Colonic mucosa (tissue), 4 donors: ENCODE results near the gene TSPAN9. TPM values are rescaled to one million over a fixed set of nuclear protein-coding genes. Genes with fewer than 3 reads are reported as not detected.

ENCODE experiments used
- DNase-seq: peaks from one replicate; pipeline ENCODE4 v3.0.0-alpha.2; 2020
- H3K27ac ChIP-seq: fragments of 200-600 bp; one replicate; pipeline ENCODE4 v1.8.0; 2021
- H3K27me3 ChIP-seq: fragments of 200-600 bp; one replicate; pipeline ENCODE4 v1.8.0; 2021
- H3K36me3 ChIP-seq: fragments of 200-600 bp; one replicate; pipeline ENCODE4 v1.8.0; 2021
- H3K4me1 ChIP-seq: fragments of 200-600 bp; one replicate; pipeline ENCODE4 v1.8.0; 2021; ENCODE audit warnings: mild to moderate bottlenecking
- H3K4me3 ChIP-seq: fragments of 200-600 bp; one replicate; pipeline ENCODE4 v1.8.0; 2021
- H3K9ac ChIP-seq, 2 donors: one replicate each; pipeline ENCODE4 v1.7.0; 2013; ENCODE audit warnings: control low read depth in 2 of 2, low read depth in 2 of 2, low read length in 2 of 2
- H3K9me3 ChIP-seq: fragments of 200-600 bp; one replicate; pipeline ENCODE4 v1.8.0; 2021
- intact Hi-C: fragments of 100-400 bp; cut with DNase I; formaldehyde crosslinking; loops from one replicate; pipeline ENCODE4 v1.14.1; 2022
- total RNA-seq, 2 donors: library from RNA; stranded (reverse); fragmentation: NEBNext Ultra II Directional in 1 of 2; extraction: Animal tissue kit (Norgen Biotek cat#: 25700) in 1 of 2; gene quantifications; one replicate each; pipeline ENCODE4 v1.2.1, GENCODE V29; 2021
- TF ChIP-seq, protein P1 (sequence below): fragments of 200-600 bp; IDR thresholded peaks from one replicate; pipeline ENCODE4 v1.8.0; 2022; ENCODE audit warnings: antibody characterized with exemption, mild to moderate bottlenecking
- donor health status: healthy.
- donor health status: DM: no; HTN: no; CAD: no.
- donor health status: DM: no; HTN: no; CAD: no.

TSPAN9 gene
- total RNA-seq, 2 donors from 2014 or later, result 4.7 to 9.9 TPM

DNA sequence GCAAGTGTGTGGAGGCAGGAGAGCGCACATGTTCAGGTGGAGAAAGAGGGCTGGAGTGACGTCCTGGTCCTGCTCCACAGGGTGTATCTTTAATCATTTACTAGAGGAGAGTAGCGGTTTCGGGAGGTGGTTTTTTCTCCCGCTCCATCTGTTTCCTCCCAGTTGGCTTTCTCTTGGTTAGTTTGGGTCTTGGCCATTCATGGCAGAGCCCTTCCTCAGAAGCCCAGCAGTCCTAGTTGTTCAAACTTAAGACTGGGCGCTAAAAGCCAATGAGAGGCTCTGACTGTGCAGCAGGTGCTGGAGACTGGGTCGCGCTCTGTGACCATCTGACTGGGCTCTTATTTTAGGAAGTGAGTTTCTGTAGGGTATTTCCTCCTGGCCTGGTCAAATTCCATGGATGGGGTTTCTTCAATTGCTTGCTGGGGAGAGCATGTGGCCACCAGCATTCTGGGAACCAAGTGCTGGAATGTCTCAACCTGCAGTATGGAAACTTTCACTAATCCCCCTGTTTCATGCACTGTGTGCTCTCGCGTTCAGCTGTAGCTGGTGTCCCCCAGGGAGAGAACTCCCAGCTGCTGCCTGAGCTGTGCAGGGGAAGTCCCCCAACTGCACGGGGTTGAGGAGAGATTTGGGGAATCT, 27.4 kb upstream of the TSPAN9 start:
- Histone ChIP-seq H3K4me3 (no peak overlapping the region), H3K36me3 (no peaks in the 10 kb centered on the region), H3K9me3 (no peaks in the 10 kb centered on the region), H3K27me3 (no peaks in the 10 kb centered on the region), H3K27ac (no peak overlapping the region), H3K4me1 (no peaks in the 10 kb centered on the region), H3K9ac (no peak overlapping the region)
- no peak for DNase-seq
- intact Hi-C loops, result no loop called here
- TF ChIP-seq, protein P1, sequence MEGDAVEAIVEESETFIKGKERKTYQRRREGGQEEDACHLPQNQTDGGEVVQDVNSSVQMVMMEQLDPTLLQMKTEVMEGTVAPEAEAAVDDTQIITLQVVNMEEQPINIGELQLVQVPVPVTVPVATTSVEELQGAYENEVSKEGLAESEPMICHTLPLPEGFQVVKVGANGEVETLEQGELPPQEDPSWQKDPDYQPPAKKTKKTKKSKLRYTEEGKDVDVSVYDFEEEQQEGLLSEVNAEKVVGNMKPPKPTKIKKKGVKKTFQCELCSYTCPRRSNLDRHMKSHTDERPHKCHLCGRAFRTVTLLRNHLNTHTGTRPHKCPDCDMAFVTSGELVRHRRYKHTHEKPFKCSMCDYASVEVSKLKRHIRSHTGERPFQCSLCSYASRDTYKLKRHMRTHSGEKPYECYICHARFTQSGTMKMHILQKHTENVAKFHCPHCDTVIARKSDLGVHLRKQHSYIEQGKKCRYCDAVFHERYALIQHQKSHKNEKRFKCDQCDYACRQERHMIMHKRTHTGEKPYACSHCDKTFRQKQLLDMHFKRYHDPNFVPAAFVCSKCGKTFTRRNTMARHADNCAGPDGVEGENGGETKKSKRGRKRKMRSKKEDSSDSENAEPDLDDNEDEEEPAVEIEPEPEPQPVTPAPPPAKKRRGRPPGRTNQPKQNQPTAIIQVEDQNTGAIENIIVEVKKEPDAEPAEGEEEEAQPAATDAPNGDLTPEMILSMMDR, result no peak

- H3K9ac ChIP-seq, result no peak overlapping the region
- intact Hi-C loops, result no loop called here
- H3K36me3 ChIP-seq, result no peaks in the 10 kb centered on the region
- DNase-seq, result no peak
- no peaks in the 10 kb centered on the region for H3K9me3 ChIP-seq
- no peak overlapping the region for H3K27ac ChIP-seq
- H3K4me3 ChIP-seq, result no peak overlapping the region
- TF ChIP-seq, protein P1, result no peak
- H3K4me1 ChIP-seq, result no peaks in the 10 kb centered on the region
- H3K27me3 ChIP-seq, result no peaks in the 10 kb centered on the region
These were observed 22.8 kb upstream of the TSPAN9 start for GRCh38 chr12:3054374-3054773.

GRCh38 chr12:3055026-3055703, 22.0 kb upstream of the TSPAN9 start:
- no peak overlapping the region for H3K9ac ChIP-seq
- intact Hi-C loops, result no loop called here
- TF ChIP-seq, protein P1, result no peak
- no peaks in the 10 kb centered on the region for H3K36me3 ChIP-seq
- DNase-seq, result no peak
- H3K27ac ChIP-seq, result no peak overlapping the region
- no peak overlapping the region for H3K4me3 ChIP-seq
- no peaks in the 10 kb centered on the region for H3K27me3 ChIP-seq
- H3K9me3 ChIP-seq, result no peaks in the 10 kb centered on the region
- no peaks in the 10 kb centered on the region for H3K4me1 ChIP-seq

DNA sequence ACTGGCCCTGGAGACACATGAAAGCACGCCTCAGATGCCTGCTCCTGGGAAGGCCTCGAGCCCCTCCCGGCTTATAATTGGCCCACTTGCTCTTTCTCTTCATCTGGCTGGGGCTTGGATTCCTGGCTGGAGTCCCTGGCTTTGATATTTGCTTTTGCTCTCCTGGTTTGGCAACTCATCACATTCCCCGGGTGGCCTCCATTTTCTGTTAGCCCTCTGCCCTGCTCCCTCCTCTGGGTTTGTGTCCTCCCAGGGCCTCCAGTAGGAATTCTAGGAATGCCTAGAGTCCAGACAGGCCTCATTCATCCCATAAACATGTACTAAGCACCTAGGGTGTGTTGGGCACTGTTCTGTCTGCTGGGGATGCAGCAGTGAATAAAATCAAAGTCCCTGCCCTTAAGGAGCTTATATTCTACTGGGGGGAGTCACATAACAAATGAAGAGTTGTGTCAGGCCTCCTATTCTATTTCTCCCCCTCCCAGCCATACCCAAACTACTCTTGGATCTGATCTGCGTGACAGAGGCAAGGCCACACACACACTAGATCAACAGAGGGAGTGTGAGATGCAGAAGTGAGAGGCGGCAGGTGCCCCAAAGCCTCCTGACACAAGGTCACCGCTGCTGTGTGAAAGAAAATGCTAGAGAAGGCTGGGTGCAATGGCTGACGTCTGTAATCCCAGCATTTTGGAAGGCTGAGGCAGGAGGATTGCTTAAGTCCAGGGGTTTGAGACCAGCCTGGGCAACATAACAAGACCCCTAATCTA, 21.3 kb upstream of the TSPAN9 start:
- Histone ChIP-seq H3K4me1 (no peaks in the 10 kb centered on the region), H3K9ac (no peak overlapping the region), H3K36me3 (no peaks in the 10 kb centered on the region), H3K9me3 (no peaks in the 10 kb centered on the region), H3K27me3 (no peaks in the 10 kb centered on the region), H3K27ac (no peak overlapping the region), H3K4me3 (no peak overlapping the region)
- intact Hi-C loops, result no loop called here
- DNase-seq, result no peak
- TF ChIP-seq, protein P1, result no peak

DNA sequence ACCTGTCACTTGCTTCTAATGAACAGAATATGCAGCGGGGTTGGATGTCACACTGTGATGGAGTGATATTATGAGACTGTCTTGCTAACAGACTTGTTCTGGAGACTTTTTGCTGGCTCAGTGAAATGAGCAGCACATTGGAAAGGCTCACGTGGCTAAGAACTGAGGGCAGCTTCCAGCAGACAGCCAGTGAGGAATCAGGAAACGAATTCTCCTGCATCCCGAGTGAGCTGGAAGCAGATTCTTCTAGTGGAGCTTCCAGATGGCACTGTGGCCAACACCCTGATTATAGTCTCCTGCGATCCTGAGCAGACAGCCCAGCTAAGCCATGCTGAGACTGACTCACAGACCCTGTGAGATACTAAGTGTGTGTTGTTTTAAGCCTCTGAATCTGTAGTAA, 16.1 kb upstream of the TSPAN9 start:
- no peaks in the 10 kb centered on the region for H3K27me3 ChIP-seq
- no peak overlapping the region for H3K4me3 ChIP-seq
- no peak overlapping the region for H3K27ac ChIP-seq
- H3K9ac ChIP-seq, result no peak overlapping the region
- no peaks in the 10 kb centered on the region for H3K36me3 ChIP-seq
- no peak for DNase-seq
- H3K9me3 ChIP-seq, result no peaks in the 10 kb centered on the region
- TF ChIP-seq, protein P1, result no peak
- intact Hi-C loops, result no loop called here
- H3K4me1 ChIP-seq, result no peaks in the 10 kb centered on the region
